Stimulated activated CD4-positive, alpha-beta T cell treated with anti-CD3 and anti-CD28 coated beads, Interleukin-2, amount 100 ng/mL, for 24 hours (primary cell): ENCODE measurements around the gene OR51A7.
"Not testable (repeated sequence)": the region's sequence is repeated elsewhere in the genome, so short reads cannot be mapped to it uniquely, and the experiment has no call there.

Experiments used
- DNase-seq, 2 donors: peaks; one replicate each; pipeline ENCODE4 v3.0.0-alpha.2; 2020

OR51A7 gene, protein sequence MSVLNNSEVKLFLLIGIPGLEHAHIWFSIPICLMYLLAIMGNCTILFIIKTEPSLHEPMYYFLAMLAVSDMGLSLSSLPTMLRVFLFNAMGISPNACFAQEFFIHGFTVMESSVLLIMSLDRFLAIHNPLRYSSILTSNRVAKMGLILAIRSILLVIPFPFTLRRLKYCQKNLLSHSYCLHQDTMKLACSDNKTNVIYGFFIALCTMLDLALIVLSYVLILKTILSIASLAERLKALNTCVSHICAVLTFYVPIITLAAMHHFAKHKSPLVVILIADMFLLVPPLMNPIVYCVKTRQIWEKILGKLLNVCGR

DNA sequence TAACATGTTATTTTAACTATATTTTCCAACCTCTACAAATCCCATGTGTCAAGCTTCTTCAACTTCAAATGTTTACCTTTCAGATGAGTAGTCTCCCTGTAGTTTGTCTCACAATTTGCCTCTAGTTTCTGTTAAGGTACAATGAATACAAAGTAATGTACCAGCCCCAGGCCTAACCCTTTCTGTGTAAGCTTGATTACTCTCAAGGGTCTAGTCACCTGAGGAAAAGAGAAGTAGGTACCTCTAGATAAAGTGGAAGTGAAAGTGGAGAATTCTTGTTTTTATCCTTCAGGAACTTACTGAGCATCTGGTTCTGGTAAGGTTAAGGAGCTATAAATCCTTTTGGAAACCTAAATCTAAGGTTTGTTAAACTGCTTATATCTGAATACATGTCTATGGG is at the start of gene OR51A7:
Gene OR51A7 (plus strand): TSS at position 300 of the 400 bp plus-strand sequence. CDS start 3,587 bp downstream, outside the sequence.
- no peak for DNase-seq

DNA sequence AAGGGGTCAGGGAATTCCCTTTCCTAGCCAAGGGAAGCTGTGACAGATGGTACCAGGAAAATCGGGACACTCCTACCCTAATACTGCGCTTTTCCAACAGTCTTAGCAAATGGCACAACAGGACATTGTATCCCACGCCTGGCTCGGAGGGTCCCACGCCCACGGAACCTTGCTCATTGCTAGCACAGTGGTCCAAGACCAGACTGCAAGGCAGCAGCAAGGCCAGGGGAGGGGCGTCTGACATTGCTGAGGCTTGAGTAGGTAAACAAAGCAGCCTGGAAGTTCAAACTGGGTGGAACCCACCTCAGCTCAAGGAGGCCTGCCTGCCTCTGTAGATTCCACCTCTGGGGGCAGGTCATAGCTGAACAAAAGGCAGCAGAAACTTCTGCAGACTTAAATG is 49.3 kb upstream of the OR51A7 start:
- not testable (repeated sequence) for DNase-seq

DNA sequence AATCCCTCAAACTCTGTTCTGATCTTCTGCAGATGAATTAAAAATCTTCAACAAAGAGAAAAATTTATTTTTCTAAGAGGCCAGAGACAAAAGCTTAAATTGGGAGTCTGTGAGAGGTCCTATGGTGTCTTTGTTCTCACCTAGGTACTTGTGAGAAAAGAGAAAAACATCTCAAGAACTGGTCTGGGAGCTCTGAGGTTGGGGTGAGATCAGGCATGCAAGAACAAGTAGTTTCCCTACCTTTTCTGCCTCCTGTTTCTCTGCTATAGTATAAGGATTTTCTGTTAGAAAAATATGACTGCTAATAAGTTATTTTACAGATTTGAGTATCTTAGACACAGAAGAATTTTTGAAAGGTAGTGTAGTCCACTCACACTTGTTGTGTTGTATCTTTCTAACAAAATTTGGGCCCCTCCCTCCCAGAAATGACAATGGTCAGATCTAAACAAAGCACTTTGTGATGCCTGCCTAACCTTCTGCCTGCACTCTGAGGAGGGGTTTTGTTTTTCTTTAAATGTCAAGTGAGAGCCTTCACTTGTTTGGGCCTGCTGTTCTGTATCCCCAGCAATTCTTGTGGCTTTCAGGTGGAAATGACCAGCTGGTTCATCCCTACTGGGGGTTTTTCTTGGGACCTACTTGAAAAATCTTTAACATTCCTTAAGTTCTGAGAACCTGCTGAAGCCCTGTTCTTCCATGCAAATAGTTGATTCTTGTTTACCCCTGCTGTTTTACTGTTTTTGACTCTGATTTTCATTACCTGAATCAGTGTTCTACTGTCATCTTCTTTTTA is 40.9 kb upstream of the OR51A7 start:
- no peak for DNase-seq

DNA sequence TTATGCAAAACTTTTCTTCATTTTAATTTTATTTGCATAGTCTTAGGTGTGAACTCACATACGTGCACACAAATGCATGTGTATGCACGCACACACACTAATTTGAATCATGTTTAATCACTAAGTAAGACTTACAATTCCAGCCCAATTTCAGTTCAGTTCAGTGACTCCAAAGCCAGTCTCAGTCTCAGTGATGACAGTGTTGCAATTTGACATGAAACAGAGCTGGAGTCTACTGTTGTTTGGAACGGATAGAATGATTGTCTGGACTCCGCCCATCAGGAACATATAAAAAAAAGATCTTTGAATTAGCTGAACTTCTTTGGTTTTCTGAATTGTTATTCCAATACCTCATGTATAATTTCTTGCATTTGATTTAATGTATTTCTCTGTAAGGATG is 39.7 kb upstream of the OR51A7 start:
- no peak for DNase-seq

DNA sequence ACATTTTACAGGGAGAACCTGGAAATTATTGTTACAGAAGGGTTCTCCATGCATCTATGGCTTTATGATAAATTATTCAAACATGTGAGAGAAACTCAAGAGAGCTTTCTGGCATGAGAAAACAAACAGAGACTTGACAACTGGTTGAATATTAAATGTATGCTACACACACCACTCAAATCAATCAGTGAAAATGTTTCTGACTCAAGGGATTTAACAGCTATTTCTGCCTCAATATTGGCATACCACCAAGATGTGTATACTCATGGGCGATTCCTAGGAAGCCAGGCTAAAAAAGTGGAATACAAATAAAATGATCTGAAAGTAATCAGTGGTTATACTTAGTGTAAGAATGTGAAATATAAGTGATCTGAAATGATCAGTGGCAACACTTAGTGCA is 37.7 kb upstream of the OR51A7 start:
- DNase-seq = no peak

DNA sequence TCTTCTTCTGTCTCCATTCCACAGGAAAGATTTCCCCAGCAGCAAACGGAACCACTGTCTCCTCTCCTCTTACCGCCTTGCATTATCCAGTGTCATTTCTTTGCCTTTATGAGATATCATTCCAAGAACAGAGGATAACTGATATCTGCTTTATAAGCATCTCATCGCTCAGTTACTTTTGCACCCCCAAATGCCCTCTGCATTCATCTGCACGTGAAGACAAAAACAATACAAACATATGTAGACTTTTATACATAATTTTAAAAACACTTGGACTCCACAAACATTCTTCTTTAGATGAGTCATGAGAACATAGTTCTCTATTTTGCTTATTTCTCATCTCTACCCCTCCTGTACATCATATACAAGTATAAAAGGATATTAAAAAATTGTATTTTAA is 22.4 kb upstream of the OR51A7 start:
- no peak for DNase-seq

DNA sequence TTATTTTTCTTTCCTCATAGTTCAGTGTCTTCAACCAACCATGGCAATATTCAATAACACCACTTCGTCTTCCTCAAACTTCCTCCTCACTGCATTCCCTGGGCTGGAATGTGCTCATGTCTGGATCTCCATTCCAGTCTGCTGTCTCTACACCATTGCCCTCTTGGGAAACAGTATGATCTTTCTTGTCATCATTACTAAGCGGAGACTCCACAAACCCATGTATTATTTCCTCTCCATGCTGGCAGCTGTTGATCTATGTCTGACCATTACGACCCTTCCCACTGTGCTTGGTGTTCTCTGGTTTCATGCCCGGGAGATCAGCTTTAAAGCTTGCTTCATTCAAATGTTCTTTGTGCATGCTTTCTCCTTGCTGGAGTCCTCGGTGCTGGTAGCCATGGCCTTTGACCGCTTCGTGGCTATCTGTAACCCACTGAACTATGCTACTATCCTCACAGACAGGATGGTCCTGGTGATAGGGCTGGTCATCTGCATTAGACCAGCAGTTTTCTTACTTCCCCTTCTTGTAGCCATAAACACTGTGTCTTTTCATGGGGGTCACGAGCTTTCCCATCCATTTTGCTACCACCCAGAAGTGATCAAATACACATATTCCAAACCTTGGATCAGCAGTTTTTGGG is 21.6 kb upstream of the OR51A7 start, which contains the start of gene OR51T1:
Gene OR51T1 (plus strand): TSS at position 41 of the 641 bp plus-strand sequence. CDS start 0 bp downstream, at position 41.
- DNase-seq = no peak

DNA sequence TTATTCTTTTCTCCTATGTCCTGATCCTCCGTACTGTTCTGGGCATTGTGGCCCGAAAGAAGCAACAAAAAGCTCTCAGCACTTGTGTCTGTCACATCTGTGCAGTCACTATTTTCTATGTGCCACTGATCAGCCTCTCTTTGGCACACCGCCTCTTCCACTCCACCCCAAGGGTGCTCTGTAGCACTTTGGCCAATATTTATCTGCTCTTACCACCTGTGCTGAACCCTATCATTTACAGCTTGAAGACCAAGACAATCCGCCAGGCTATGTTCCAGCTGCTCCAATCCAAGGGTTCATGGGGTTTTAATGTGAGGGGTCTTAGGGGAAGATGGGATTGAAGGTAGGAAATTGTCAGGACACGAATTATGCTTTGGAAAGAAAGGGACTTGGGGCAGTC is 21.0 kb upstream of the OR51A7 start:
- no peak for DNase-seq

DNA sequence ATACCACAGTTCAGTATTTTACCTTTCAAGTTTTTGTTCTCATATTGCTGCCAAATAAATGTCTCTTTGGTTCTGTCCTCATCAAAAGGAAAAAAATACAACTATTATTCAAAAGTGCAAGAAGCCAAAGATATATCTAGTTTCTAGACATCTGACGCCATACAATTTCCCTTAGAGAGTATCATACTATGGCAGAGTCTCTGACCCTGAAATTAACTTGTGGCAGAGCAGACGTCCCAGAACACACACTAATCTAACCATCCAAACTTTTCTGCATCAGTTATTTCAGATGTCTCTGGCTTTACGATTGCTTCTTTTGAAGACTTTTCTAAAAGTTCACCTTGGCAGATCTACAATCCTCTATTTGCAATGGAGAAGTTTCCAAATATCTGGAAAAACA is 19.2 kb upstream of the OR51A7 start:
- no peak for DNase-seq

DNA sequence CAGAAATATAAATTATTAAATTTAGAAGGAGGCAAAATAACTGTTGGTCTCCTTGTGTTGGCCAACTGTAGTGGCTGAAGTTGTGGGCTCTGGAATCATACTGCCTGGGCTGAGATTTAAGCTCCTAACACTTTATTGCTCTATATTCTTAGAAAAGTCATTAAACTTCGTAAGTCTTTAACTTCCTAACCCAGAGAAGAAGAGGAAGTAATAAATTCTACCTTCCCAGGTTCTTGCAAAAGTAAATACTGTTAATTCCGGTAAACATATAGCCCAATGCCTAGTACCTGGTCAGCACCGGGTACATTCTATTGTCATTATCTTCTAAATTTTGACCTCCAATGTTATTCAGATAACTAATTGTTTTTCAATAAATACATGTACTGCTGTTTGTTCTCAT is 17.4 kb upstream of the OR51A7 start:
- no peak for DNase-seq

DNA sequence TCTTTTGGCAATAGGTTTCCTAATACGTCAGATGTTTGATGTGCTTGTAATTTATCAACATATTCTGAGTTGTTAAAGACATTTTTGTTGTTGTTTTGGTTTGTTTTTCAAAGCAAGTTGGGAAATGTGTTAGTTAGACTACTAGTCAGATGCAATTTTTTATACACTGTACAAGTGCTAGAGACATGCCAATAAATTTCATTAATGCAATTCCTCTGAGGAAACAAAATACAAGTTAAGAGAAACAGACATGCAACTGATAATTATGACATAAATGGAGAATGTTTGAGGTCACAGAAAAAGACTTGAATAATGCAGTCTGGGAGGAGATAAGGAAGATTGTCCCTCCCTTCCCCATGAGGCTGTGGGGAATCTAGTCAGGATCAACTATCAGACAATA is 16.0 kb upstream of the OR51A7 start:
- no peak for DNase-seq

DNA sequence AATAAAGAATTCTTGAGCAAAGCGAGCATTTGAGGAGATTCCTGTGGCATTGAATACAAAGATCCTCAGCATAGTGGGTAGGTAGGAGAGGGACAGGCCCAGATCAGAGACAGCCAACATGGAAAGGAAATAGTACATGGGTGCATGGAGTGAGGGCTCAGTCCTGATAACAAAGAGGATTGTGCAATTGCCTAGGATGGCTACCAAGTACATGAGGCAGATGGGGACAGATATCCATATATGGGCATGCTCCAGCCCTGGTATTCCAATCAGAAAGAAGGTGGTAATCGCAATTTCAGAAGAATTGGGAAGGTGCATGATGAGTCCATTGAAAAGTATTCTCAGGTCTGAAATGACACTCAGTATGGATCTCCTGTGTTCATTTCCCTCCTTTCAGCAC is 13.3 kb upstream of the OR51A7 start:
- DNase-seq = no peak

DNA sequence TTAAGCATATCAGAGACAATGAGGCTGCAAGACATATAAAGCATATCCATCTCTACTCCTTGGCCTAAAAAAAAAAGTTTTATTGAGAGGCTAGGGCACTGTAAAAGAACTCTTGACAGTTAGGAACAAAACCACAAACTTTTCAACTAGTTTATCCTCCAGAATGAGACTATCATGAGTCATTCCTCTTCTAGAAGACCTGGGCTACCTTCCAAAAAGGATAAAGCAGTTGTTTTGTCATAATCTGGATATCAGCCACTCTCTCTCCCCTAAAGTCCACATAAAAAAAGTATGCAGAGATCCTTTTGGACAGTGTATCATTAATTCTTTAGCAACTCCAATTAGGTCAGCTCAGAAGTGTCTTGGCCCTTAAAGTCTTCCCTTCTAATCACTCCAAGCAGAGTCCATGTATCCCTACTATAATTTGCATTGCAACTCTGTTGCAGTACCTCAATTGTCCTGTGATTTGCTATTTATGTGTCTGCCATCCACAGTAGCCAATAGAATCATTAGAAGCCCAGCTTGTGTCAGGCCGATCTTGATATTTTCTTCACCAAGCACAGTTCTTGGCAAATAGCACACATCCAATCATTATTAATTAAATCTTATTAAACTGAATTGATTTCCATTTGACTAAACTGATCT is 11.5 kb upstream of the OR51A7 start:
- DNase-seq = no peak

DNA sequence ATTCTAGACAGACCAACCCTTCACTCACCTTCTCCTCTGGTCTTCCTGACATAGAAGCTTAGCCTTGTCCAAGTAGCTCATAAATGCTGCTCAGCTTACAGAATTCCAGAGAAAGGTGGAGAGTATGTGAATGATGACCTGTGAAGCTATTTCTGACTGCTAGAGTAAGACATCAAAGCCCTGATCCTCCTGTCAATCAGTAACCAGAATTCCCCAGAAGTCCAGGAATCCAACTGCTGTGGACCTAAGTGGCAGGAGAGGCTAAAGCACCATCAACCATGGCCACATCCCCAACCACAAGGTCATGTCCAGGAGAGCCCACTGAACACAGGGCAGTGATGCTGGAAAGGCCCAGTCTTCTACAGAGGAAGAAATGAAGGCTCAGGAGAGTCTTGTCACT is 13.0 kb downstream of the OR51A7 start:
- no peak for DNase-seq

DNA sequence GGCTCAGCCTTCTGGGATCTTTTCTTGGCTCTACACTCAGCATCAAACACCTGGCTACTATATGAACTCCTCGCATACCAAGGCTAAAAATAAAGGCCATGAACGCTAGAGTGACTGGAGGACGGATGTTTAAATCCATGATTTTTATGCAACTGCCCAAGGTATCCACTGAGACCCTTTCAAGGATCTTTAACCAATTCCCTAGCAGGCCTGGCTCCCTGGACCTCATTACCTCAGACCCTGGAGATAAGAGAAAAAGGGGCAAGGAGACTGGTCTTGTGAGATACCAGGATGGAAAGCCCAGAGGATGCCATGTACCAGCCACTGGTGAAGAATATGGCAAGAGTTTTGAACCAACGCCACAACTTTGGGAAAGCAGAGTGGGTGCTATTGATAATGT is 15.7 kb downstream of the OR51A7 start, which contains the start of gene OR51G2:
Gene OR51G2 (minus strand): TSS at position 101 of the 400 bp plus-strand sequence. CDS start 3,687 bp downstream, outside the sequence.
- DNase-seq = no peak

DNA sequence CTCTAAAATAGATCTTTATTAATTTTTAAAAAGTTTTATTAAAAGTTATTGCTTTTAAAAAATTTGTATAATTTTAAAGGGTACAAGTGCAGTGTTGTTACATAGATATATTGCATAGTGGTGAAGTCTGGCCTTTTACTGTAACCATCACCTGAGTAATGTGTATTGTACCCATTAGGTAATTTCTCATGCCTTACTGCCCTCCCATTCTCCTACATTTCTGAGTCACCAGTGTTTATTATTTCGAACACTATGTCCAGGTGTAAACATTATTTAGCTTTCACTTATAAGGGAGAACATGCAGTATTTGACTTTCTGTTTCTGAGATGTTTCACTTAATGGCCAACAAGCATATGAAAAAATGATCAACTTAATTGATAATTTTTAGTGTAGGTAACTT is 18.2 kb downstream of the OR51A7 start:
- no peak for DNase-seq

DNA sequence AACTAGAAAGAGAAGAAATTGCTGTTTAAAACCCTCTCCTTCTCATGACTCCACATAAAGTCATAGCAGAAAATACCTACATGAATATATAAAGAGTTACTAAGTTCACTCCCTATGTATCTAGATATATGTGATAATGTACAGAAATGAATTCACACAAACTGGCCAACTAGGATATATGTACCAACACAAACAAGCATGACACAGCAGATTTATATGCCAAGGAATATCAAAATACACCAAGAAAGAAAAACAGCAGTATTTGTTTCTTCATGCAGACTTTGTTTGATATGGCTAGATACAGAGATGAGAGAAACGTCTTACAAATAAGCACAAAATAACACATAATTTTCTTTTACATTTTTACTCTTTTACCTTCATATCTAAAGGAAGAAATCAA is 18.7 kb downstream of the OR51A7 start:
- no peak for DNase-seq

DNA sequence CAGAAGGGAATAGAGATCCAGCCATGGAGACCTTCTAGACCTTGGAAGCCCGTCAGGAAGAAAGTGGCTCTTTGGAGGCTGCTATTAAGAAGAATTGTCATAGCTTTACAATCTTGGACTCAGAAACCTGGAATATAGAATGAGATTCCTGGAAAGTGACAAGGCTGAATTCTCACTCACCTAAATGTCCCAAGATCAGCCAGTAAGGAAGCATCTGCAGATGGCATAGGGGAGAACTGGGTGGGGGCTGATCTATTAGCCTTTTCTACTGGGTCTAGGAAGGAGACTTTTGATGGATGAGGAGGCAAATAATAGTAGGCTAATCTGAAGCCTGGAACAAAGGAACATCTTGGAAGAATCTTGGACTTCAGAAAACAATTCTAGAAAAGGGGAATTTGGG is 20.7 kb downstream of the OR51A7 start, which contains the start of gene OR51G1:
Gene OR51G1 (minus strand): TSS at position 101 of the 400 bp plus-strand sequence. CDS start 0 bp downstream, at position 101.
- no peak for DNase-seq

DNA sequence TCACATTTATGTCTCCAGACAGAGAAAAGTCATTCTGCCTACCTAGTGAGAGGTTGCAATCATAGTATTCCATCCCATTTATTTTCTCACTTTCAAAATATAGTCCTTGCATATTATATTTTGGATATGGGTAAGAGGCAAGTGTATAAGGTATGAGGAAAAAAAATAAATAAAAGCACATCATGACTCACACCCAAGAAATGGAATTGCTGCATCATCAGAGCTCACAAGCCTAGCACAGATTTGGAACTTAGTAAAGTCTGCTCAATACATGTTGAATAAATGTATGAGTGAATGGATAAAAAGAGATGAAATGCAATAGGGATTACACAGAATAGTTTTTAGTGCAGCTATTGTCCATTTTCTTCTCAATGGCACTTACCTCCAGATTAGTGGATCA is 23.0 kb downstream of the OR51A7 start:
- DNase-seq = no peak

DNA sequence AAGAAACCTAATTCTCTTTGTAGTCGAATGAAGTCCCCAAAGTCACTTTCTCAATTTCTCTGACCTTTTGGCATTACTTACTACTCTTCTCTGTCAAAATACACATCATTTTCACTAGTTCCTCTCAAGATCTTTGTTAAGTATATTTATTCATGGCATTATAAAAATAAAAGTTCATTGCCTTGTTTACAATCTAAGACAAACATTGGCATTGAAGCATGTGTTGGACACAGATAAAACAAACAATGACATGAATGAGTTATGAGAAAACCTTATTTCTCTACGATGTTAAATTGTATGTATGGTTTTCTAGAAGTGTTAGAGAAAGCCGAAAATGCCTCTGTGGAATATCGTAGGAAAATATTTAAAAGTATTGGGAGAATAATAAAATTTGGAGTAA is 29.2 kb downstream of the OR51A7 start:
- DNase-seq = no peak

DNA sequence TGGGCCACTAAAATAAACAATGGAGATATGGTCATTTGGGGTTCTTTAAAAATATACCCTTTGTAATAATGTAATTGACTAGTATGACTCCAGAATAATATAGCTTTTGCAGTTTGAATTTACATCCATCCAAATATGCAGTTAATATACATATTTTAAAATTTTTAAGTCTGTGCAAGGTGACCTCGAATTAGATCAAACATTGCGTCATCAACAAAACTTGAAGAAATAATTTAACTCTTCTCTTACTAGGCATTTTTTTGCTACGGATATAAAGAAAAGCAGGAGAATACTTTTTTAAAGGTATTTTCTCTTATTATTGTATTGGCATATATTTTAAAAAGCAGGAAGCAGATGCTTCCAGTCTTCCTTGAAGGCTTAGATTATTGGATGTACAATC is 33.2 kb downstream of the OR51A7 start:
- DNase-seq = no peak

DNA sequence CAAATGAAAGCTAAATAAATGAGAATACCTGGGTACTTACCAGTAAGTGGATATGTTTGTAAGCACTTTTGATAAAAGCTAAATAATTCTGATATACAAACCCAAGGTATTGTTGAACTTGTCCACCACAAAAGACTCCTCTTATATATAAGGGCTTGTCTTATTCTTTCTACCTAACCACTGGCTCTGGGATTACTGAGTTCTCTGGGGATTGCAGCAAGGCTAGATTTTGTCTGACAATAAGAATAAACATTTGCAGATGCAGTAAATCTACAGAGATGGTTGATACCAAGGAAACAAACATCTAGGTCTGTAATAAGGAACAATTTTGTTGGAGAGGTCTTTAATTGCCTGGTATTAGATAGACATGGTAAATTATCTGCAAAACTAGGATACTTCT is 43.9 kb downstream of the OR51A7 start, which contains the start of gene OR51A4:
Gene OR51A4 (minus strand): TSS at position 101 of the 400 bp plus-strand sequence. CDS start 505 bp downstream, outside the sequence.
- no peak for DNase-seq

DNA sequence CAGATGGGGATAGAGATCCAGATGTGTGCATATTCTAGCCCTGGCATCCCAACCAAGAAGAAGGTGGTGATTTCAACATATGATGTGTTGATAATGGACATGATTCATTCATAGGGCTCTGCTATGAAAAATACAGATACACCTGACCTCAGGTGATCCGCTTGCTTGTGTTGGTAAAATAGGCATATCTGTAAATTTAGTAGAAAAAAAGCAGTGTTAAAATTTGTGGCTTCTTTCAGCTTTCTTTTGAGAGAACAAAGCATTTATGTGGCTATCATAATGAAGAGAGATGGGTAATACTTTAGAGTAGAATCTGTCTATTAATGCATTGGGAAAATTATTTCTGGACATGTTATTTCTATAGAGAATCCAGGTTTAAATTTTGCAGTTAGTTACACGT is 52.0 kb downstream of the OR51A7 start, which contains the start of gene OR51A2:
Gene OR51A2 (minus strand): TSS at position 101 of the 400 bp plus-strand sequence. CDS start 0 bp downstream, at position 101.
- DNase-seq = not testable (repeated sequence)
